Kidney epithelial cell (primary cell): ENCODE data around the gene SMARCD1. TPM values are rescaled to one million over a fixed set of nuclear protein-coding genes. Genes with fewer than 3 reads are reported as not detected.
A peak's percentile ranks its signal among the peaks of the same experiment; 100 is the strongest.

ENCODE experiments used
- DNase-seq: peaks from one replicate; pipeline ENCODE4 v3.0.0-alpha.2; 2010; ENCODE audit warnings: low read depth
- H3K27me3 ChIP-seq: 2 replicates; pipeline ENCODE4 v1.6.0; 2011; ENCODE audit warnings: low read length; ENCODE audit not compliant: control insufficient read depth, insufficient read depth
- H3K36me3 ChIP-seq: 2 replicates; pipeline ENCODE4 v1.5.1; 2011; ENCODE audit warnings: low read length; ENCODE audit not compliant: control insufficient read depth, insufficient read depth
- H3K4me3 ChIP-seq: 2 replicates; pipeline ENCODE4 v1.5.1; 2011; ENCODE audit warnings: low read depth, mild to moderate bottlenecking, control low read depth, low read length
- total RNA-seq: library from RNA; depleted of rRNA; stranded (reverse); fragments of >200 nt; gene quantifications from 2 replicates; pipeline ENCODE4 v1.2.3, GENCODE V29; 2015
- TF ChIP-seq, protein P1 (sequence below): IDR thresholded peaks from 2 replicates; pipeline ENCODE4 v1.5.1; 2011; ENCODE audit warnings: mild to moderate bottlenecking, moderate library complexity, low read length, control low read depth, inconsistent platforms; ENCODE audit not compliant: insufficient read depth, poor library complexity, severe bottlenecking

SMARCD1 gene
- total RNA-seq, 1 donor from 2014 or later: 133 TPM

DNA sequence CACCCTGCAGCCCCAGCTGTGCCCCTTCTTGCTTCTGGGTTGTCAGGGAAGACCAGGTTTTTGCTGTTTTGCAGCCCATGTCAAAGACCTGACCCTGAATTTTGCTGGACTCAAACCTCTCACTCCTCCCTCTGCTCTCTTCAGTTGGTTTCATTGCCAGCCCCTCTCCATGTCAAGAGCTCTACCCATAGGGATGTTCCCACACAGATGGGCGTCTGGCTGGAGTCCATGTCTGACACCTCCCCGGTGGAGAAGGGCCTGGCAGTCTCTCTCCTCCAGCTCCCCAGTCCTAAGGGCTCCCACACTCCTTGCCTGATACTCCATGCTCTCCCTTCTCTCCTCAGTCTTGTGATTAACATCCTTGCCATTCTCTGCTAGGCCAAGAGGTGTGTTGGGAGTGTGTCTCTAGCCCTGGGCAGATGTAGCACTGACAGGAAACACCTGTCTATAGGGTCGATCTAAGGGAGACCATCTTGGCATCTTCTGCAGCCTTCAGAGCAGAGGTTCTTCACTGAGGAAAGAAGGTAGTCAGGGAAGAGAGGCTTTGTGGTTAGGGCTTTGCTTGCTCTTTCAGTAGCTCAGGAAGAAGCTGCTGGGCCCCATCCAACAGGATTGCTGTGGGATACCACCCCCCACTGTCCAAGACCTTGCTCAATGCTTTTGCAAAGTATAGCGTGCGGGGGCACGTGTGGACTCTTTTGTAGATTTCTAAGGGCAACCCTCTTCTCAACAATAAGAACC is 23.0 kb upstream of the SMARCD1 start:
- H3K4me3 ChIP-seq: no peak overlapping the region
- TF ChIP-seq, protein P1, sequence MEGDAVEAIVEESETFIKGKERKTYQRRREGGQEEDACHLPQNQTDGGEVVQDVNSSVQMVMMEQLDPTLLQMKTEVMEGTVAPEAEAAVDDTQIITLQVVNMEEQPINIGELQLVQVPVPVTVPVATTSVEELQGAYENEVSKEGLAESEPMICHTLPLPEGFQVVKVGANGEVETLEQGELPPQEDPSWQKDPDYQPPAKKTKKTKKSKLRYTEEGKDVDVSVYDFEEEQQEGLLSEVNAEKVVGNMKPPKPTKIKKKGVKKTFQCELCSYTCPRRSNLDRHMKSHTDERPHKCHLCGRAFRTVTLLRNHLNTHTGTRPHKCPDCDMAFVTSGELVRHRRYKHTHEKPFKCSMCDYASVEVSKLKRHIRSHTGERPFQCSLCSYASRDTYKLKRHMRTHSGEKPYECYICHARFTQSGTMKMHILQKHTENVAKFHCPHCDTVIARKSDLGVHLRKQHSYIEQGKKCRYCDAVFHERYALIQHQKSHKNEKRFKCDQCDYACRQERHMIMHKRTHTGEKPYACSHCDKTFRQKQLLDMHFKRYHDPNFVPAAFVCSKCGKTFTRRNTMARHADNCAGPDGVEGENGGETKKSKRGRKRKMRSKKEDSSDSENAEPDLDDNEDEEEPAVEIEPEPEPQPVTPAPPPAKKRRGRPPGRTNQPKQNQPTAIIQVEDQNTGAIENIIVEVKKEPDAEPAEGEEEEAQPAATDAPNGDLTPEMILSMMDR: no peak

DNA sequence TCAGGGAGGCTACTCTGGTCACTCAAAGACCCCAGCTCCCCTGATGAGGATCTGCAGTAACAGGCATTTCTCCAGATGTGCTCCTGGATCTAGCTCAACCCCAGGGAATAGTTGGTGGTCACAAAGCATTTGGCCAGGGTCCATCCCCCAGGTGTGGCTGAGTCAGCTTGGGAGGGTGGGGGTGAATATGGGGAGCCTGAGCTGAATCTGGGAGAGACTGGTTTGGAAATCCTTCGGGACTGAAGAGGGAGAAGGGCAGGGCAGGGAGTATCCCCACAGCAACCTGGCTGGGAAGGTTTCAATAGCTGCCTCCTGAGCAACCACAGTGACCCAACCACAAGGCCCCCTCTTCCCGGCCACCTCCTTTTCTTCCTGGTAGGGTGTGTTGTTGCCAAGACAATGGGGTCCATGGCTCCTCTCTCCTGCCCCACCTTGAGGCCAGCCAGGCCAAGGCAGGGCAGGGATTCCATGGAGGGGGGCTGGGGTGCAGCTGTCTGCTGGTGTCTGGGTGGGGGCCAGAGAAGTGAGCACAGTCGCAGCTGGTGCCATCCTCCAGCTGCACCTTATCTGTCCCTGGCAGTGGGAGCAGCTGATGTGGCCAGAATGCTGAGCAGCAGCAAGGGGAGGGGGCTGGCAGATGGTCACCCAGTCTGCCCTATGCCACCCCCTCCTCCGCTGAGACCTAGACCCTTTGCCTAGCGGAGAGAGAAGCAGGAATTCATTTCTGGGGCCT is 22.2 kb upstream of the SMARCD1 start:
- H3K27me3 ChIP-seq: no peaks in the 10 kb centered on the region
- H3K4me3 ChIP-seq: no peak overlapping the region
- H3K36me3 ChIP-seq: no peaks in the 10 kb centered on the region
- no peak for DNase-seq
- TF ChIP-seq, protein P1: no peak

More for the DNA sequence above, 23.0 kb upstream of the SMARCD1 start:
- Histone ChIP-seq H3K27me3 (peaks cover 2% of the 10 kb centered on the region), H3K36me3 (no peaks in the 10 kb centered on the region)
- DNase-seq: no peak

DNA sequence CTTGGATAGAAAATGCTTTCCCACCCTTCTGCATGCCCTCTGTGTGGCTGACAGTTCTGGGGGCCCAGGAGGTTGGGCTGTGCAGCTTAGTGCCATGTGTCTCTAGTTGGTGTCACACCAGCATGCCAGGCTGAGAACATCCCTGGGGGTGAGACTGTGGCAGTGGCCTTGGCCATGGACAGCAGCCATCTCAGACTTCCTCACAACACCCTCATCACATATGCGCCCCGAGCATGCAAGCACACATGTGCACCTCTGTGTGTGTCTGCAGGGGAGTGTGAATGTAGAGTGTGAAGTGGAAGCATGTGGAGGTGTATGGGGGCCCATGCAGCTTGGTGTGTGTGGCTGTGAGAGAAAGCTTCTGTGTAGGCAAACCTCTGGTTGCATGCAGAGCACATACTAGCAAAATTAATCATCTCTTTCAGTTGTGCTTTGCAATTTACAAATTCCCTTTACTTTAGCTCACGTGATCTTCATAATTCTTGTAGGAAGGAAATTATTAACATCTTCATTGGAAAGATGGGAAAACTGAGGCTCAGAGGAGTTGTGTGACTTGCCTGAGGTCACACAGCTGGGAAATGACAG is 19.3 kb upstream of the SMARCD1 start:
- TF ChIP-seq, protein P1: no peak
- Histone ChIP-seq H3K27me3 (no peaks in the 10 kb centered on the region), H3K4me3 (no peak overlapping the region), H3K36me3 (no peaks in the 10 kb centered on the region)
- DNase-seq: no peak

DNA sequence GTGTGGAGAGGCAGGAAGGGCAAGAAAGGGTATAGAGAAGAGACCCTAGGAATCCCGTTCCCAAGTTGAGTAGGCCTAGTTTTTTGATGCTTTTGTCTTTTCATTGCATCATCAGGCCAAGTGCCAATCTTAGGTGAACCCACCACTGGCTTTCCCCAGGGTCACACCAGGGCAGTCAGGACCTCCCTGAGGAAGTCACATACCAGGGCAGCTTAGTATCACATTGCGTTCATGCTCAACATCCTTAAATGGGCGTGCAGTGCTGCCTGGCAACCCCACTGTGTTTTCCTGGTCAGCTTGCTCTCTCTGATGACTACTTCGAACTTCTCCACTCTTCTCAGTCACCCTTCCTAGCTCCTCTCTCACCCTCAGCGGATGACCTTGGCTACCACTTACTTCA is 18.7 kb upstream of the SMARCD1 start:
- TF ChIP-seq, protein P1: no peak
- no peak overlapping the region for H3K4me3 ChIP-seq
- DNase-seq: peak; percentile 79
- H3K27me3 ChIP-seq: no peaks in the 10 kb centered on the region
- no peaks in the 10 kb centered on the region for H3K36me3 ChIP-seq

GRCh38 chr12:50069069-50069468 is 16.1 kb upstream of the SMARCD1 start:
- no peaks in the 10 kb centered on the region for H3K27me3 ChIP-seq
- TF ChIP-seq, protein P1: no peak
- no peak for DNase-seq
- no peak overlapping the region for H3K4me3 ChIP-seq
- no peaks in the 10 kb centered on the region for H3K36me3 ChIP-seq
